H1 (cell line): ENCODE results near the gene RAB44.

ENCODE experiments used
- BCL11A ChIP-seq, 2 experiments: IDR thresholded peaks; one replicate each; pipeline ENCODE4 v1.6.1; 2011; ENCODE audit warnings: low read depth in 2 of 2, low read length in 2 of 2, mild to moderate bottlenecking in 2 of 2
- CEBPB ChIP-seq: IDR thresholded peaks from 2 replicates; pipeline ENCODE4 v1.6.1; 2012; ENCODE audit warnings: low read depth, low read length
- EP300 ChIP-seq, 2 experiments: IDR thresholded peaks; 1 replicate in 1 of 2; 2 replicates in 1 of 2; pipeline ENCODE4 v1.6.1; 2011 to 2012; ENCODE audit warnings: low read depth in 2 of 2, low read length in 2 of 2, mild to moderate bottlenecking in 2 of 2, borderline replicate concordance in 1 of 2, inconsistent platforms in 1 of 2, moderate library complexity in 1 of 2
- MAFK ChIP-seq: IDR thresholded peaks from 2 replicates; pipeline ENCODE4 v1.6.1; 2012; ENCODE audit warnings: low read depth, mild to moderate bottlenecking, improper control_type of control experiment, low read length
- USF2 ChIP-seq: IDR thresholded peaks from 2 replicates; pipeline ENCODE4 v1.6.1; 2011; ENCODE audit warnings: low read length, improper control_type of control experiment
- TF ChIP-seq, protein P1 (sequence below), 3 experiments: IDR thresholded peaks; 1 replicate in 2 of 3; 2 replicates in 1 of 3; pipeline versions ENCODE4 v1.5.1 to v1.6.1; 2011; ENCODE audit warnings: low read length in 3 of 3, mild to moderate bottlenecking in 3 of 3, inconsistent platforms in 2 of 3, low read depth in 1 of 3, moderate library complexity in 1 of 3; ENCODE audit not compliant: insufficient read depth in 1 of 3; ENCODE audit errors: control extremely low read depth in 1 of 3
- TF ChIP-seq, protein P2 (sequence below): IDR thresholded peaks from 2 replicates; pipeline ENCODE4 v1.6.1; 2011; ENCODE audit warnings: low read depth, mild to moderate bottlenecking, low read length; ENCODE audit not compliant: insufficient read depth

DNA sequence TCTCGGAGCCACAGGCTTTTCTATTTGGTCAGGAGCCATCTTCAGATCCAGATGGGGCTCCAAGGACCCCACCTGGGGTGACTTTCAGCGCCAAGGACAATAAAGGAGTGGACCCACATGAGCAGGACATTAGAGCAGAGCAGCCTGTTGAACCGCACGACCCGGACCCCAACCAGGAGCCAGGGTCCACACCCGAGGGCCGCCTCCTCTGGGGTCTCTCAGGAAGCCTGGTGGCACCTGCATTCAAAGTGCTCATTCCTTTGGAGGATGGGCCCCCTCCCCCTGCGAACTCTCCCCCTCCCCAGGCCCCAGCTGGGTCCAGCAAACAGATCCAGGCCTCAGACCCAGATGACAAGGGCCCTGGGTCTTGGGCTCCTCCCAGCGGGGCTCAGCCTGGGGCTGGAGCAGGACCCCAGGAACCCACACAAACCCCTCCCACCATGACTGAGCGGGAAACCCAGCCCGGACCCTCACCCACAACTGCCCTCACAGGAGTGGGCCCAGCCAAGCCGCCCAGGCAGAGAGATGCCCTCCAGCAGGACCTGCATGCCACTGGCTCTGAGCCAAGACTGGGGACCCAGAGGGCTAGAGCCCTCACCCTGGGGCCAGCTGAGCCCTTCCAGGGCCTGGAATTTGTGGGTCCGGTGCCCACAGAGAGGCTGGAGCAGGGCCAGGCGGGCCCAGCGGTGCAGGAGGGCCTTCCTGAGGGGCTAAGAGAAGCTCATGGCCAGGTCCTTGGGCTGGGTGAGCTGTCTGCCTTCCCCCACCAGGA lies 23.9 kb downstream of the RAB44 start:
- TF ChIP-seq USF2: no peak
- no peak for TF ChIP-seq EP300 (IDR thresholded peaks at IDR 0.05; ENCODE audit: borderline replicate concordance in 1 of 2, low read depth in 2 of 2, low read length in 2 of 2)
- TF ChIP-seq, protein P1, sequence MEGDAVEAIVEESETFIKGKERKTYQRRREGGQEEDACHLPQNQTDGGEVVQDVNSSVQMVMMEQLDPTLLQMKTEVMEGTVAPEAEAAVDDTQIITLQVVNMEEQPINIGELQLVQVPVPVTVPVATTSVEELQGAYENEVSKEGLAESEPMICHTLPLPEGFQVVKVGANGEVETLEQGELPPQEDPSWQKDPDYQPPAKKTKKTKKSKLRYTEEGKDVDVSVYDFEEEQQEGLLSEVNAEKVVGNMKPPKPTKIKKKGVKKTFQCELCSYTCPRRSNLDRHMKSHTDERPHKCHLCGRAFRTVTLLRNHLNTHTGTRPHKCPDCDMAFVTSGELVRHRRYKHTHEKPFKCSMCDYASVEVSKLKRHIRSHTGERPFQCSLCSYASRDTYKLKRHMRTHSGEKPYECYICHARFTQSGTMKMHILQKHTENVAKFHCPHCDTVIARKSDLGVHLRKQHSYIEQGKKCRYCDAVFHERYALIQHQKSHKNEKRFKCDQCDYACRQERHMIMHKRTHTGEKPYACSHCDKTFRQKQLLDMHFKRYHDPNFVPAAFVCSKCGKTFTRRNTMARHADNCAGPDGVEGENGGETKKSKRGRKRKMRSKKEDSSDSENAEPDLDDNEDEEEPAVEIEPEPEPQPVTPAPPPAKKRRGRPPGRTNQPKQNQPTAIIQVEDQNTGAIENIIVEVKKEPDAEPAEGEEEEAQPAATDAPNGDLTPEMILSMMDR (IDR thresholded peaks at IDR 0.05; ENCODE audit: control extremely low read depth in 1 of 3, insufficient read depth in 1 of 3, low read depth in 1 of 3, low read length in 3 of 3): no peak
- TF ChIP-seq, protein P2, sequence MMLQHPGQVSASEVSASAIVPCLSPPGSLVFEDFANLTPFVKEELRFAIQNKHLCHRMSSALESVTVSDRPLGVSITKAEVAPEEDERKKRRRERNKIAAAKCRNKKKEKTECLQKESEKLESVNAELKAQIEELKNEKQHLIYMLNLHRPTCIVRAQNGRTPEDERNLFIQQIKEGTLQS: no peak
- TF ChIP-seq BCL11A (IDR thresholded peaks at IDR 0.05; ENCODE audit: low read depth in 2 of 2, low read length in 2 of 2): no peak
- TF ChIP-seq CEBPB: no peak
- TF ChIP-seq MAFK: no peak
